PFSK-1 (cell line): ENCODE data around the gene TOMM70.

ENCODE experiments used
- FOXP2 ChIP-seq: optimal IDR thresholded peaks from 2 replicates; pipeline ENCODE3; 2011; ENCODE audit warnings: borderline replicate concordance, control low read depth, inconsistent platforms; ENCODE audit not compliant: insufficient read depth; ENCODE audit errors: extremely low read length, extremely low read depth
- POLR2AphosphoS5 ChIP-seq: IDR thresholded peaks from 2 replicates; pipeline ENCODE4 v1.6.1; 2012; ENCODE audit warnings: low read depth, mild to moderate bottlenecking, control low read depth, low read length, moderate library complexity
- SIN3A ChIP-seq: IDR thresholded peaks from 2 replicates; pipeline ENCODE4 v1.6.1; 2012; ENCODE audit warnings: mild to moderate bottlenecking, low read length, moderate library complexity, borderline replicate concordance; ENCODE audit not compliant: insufficient read depth
- TAF1 ChIP-seq: IDR thresholded peaks from 2 replicates; pipeline ENCODE4 v1.6.1; 2012; ENCODE audit warnings: low read length, control low read depth, borderline replicate concordance; ENCODE audit not compliant: insufficient read depth
- TF ChIP-seq, protein P1 (sequence below), 2 experiments: IDR thresholded peaks; 2 replicates each; pipeline versions ENCODE4 v1.6.1 to v1.8.0; 2011 to 2012; ENCODE audit warnings: low read depth in 2 of 2, low read length in 2 of 2, control low read depth in 1 of 2, inconsistent platforms in 1 of 2, mild to moderate bottlenecking in 1 of 2, moderate library complexity in 1 of 2; ENCODE audit not compliant: insufficient read depth in 1 of 2

TOMM70 gene

DNA sequence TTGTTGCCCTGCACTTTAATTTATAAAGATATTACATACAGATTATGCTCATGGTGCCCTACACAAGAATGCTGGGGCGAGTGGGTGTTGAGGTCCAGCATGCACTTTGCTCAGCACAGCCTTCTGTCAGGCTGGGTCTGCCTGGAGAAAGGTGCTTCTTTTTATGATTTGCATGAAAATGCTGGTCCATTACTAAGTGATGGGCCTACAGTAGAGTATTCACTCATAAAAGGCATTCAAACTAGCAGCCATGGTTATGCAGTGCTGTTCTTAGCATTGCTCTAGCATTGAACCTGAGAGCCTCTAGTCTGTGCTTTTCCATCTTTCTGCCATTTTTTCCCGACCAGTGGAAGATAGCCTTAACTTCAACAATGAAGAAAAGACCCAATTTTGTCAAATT is 12.7 kb upstream of the TOMM70 start:
- TF ChIP-seq TAF1 (no peak), POLR2AphosphoS5 (no peak), FOXP2 (no peak), SIN3A (no peak)
- TF ChIP-seq, protein P1, sequence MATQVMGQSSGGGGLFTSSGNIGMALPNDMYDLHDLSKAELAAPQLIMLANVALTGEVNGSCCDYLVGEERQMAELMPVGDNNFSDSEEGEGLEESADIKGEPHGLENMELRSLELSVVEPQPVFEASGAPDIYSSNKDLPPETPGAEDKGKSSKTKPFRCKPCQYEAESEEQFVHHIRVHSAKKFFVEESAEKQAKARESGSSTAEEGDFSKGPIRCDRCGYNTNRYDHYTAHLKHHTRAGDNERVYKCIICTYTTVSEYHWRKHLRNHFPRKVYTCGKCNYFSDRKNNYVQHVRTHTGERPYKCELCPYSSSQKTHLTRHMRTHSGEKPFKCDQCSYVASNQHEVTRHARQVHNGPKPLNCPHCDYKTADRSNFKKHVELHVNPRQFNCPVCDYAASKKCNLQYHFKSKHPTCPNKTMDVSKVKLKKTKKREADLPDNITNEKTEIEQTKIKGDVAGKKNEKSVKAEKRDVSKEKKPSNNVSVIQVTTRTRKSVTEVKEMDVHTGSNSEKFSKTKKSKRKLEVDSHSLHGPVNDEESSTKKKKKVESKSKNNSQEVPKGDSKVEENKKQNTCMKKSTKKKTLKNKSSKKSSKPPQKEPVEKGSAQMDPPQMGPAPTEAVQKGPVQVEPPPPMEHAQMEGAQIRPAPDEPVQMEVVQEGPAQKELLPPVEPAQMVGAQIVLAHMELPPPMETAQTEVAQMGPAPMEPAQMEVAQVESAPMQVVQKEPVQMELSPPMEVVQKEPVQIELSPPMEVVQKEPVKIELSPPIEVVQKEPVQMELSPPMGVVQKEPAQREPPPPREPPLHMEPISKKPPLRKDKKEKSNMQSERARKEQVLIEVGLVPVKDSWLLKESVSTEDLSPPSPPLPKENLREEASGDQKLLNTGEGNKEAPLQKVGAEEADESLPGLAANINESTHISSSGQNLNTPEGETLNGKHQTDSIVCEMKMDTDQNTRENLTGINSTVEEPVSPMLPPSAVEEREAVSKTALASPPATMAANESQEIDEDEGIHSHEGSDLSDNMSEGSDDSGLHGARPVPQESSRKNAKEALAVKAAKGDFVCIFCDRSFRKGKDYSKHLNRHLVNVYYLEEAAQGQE (IDR thresholded peaks at IDR 0.05; ENCODE audit: insufficient read depth in 1 of 2, low read depth in 2 of 2, low read length in 2 of 2) = no peak

DNA sequence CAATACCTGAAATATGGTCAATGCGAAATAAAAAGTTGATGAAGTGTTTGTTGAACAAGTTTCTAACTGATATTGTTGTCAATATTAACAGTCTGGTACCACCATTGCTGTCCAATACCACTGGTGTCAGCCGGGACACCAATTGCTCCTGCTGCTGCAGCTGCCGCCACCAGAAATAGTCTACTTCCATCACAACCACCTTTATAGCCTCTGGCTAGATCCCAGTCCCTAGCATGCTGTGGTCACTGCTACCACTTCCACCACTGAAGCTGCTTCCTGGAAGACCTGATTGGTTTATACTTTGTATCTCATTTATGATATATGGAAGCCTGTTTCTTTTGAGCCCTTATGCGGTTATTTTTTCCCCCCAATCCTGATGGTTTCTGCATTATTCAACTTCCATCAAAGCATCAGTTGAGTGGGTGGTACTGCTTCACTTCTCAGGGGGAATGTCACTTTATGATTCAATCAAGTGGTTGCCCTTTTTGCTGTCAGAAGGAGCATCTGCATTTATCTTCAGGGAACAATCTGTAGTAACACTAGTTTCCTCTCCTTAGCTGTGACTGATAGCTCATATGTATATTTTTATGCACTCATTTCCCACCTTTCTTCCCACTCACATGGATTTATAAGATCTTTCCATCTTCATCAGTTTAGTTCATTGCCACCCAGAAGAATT is 12.2 kb upstream of the TOMM70 start:
- no peak for TF ChIP-seq FOXP2
- no peak for TF ChIP-seq POLR2AphosphoS5

DNA sequence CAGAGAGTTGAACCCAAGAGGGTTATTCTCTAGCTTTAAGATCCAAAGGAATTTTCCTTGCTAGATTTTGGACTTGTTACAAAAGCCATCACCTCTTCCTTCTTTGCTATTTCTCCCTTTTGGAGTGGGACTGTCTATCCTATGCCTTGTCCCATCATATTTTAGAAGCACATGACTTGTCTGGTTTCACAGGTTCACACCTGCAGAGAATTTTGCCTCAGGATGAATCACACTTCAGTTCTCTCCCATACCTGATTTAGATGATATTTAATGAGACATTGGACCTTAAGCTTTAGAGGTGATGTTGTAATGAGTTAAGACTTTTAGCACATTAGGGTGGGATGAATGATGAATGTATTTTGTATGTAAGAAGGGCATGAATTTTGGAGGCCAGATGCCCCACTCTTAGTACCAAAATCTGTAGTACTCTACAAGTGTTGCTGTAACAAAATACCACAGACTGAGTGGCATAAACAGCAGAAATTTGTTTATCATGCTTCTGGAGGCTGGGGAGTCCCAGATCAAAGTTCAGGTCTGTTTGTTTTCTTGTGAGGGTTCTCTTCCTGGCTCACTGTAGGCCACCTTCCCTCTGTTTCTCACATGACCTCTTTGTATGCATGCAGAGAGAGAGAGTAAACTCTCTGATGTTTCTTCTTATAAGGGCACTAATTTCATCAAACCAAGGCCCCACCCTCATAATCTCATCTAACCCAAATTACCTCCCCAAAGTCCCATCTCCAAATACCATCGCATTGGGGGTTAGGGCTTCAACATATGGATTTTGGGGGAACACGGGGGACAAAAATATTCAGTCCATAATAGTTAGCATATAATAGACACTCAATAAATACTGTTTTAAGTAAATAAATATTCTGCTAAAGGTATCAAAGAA is 10.4 kb upstream of the TOMM70 start:
- TF ChIP-seq POLR2AphosphoS5 = no peak
- TF ChIP-seq, protein P1 (IDR thresholded peaks at IDR 0.05; ENCODE audit: insufficient read depth in 1 of 2, low read depth in 2 of 2, low read length in 2 of 2) = no peak
- no peak for TF ChIP-seq TAF1
- no peak for TF ChIP-seq SIN3A
- TF ChIP-seq FOXP2 = no peak

DNA sequence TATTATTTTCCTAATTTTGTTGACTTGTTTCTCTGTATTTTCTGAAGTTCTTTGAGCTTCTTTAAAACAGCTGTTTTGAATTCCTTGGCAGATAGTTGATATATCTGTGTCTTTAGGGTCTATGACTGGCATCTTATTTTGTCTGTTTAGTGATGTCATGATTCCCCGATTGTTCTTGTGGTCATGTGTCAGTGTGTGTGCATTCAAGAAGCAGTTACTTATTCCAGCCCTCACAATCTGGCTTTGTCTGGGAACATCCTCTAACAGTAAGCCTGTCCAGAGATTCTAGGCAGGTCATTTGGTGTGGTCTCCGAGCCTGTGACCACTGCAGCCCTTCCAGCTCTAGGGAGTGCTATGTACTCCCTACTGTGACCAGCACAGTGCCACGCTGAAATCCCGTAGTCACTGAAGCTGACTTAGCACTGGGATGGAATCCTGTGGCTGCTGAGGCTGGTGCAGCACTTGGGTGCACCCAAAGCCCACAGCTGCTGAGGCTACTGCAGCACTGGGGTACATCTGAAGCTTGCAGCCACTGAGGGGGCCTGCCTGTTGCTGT is 7.2 kb upstream of the TOMM70 start:
- TF ChIP-seq POLR2AphosphoS5 (no peak), SIN3A (no peak), FOXP2 (no peak)
- TF ChIP-seq, protein P1 (IDR thresholded peaks at IDR 0.05; ENCODE audit: insufficient read depth in 1 of 2, low read depth in 2 of 2, low read length in 2 of 2) = no peak

DNA sequence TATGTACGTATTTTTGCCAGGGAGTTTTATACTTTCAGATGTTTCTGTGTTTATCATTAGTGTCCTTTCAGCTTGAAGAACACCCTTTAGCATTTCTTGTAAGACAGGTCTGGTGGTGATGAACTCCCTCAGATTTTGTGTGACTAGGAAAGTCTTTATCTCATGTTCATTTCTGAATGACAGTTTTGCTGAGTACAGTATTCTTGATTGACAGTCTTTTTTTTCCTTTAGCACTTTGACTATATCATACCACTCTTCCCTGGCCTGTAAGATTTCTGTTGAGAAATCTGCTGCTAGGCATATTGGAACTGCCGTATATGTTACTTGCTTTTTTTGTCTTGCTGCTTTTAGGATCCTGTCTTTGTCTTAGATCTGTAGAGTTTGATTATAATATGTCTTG is 6.3 kb upstream of the TOMM70 start:
- TF ChIP-seq SIN3A = no peak
- TF ChIP-seq TAF1 = no peak
- TF ChIP-seq, protein P1 (IDR thresholded peaks at IDR 0.05; ENCODE audit: insufficient read depth in 1 of 2, low read depth in 2 of 2, low read length in 2 of 2) = no peak
- TF ChIP-seq POLR2AphosphoS5 = no peak
- TF ChIP-seq FOXP2 = no peak
